ENCODE data around the gene MTMR10. TPM values are rescaled to one million over a fixed set of nuclear protein-coding genes. Genes with fewer than 3 reads are reported as not detected.

The MTMR10 gene
- total and polyA plus RNA-seq, 8 donors = 27.0 to 34.3 (median 31.2) TPM

DNA sequence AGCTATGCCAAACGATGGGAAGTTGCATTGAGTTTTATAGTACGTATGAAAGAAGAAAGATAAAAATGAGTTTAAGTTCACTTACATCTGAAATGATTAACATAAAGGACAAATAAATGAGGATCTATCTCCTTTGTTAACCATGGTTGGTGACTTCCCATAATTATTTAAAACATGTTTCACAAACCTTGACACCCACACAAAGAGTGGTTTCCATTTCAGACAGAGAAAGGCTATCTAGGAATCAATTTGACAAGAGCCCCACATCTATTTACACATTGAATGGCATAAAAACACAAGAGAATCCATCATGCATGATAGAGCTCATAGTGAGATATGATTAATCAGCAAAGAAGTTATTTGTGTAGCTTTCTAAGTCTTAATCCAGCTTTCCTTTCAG, 14.2 kb upstream of the MTMR10 start:
- Histone ChIP-seq H3K27me3 (no peaks in the 10 kb centered on the region), H3K4me3 (no peak overlapping the region), H3K36me3 (no peaks in the 10 kb centered on the region), H3K27ac (no peak overlapping the region), H3K4me1 (peaks cover 0 to 13% of the 10 kb centered on the region in 2 donors), H3K9me3 (no peaks in the 10 kb centered on the region)
- intact Hi-C loops (cut with DNase I) = no loop called here
- TF ChIP-seq CTCF (IDR thresholded peaks at IDR 0.05) = no peak
- ATAC-seq = no peak
- DNase-seq = no peak

- peak in 1 of 4 donors; percentile 14 for DNase-seq
- Histone ChIP-seq H3K27me3 (no peaks in the 10 kb centered on the region), H3K9me3 (no peaks in the 10 kb centered on the region), H3K36me3 (no peaks in the 10 kb centered on the region), H3K27ac (no peak overlapping the region), H3K4me1 (peaks cover 0 to 13% of the 10 kb centered on the region in 2 donors), H3K4me3 (no peak overlapping the region)
- peak; percentile 27 for ATAC-seq
- intact Hi-C loops (cut with DNase I) = no loop called here
- no peak for TF ChIP-seq CTCF (IDR thresholded peaks at IDR 0.05)
Measured at GRCh38 chr15:31004220-31004733, 12.8 kb upstream of the MTMR10 start.

- ATAC-seq = no peak
- no peak for DNase-seq
- no peaks in the 10 kb centered on the region for H3K36me3 ChIP-seq
- H3K9me3 ChIP-seq = no peaks in the 10 kb centered on the region
- H3K27ac ChIP-seq = no peak overlapping the region
- no peak overlapping the region for H3K4me3 ChIP-seq
- intact Hi-C loops (cut with DNase I) = no loop called here
- TF ChIP-seq CTCF (IDR thresholded peaks at IDR 0.05) = no peak
- peaks cover 0 to 13% of the 10 kb centered on the region in 2 donors for H3K4me1 ChIP-seq
- no peaks in the 10 kb centered on the region for H3K27me3 ChIP-seq
Measured at GRCh38 chr15:31001702-31002101, 10.3 kb upstream of the MTMR10 start.

DNA sequence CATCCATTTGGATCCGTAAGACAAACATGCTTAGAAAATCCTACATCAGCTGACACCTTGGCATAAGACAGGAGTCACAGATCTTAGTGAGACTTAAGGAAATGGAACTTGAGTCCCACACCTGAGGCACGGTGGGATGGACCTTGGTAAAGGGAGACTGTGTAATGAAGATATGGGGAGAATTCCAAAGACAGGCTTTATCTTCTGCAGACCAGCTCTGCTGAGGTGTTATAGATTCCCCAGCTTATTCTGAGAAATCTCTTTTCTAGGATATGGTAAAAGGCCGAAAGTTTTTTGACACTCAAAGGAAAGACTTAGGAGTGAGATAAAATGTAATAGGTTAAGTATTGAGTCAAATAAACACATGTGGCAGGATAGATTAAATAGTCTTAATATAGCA, 8.3 kb upstream of the MTMR10 start:
- Histone ChIP-seq H3K36me3 (no peaks in the 10 kb centered on the region), H3K4me1 (peaks cover 0 to 8% of the 10 kb centered on the region in 2 donors), H3K9me3 (no peaks in the 10 kb centered on the region), H3K27me3 (no peaks in the 10 kb centered on the region), H3K4me3 (no peak overlapping the region), H3K27ac (no peak overlapping the region)
- ATAC-seq = no peak
- intact Hi-C loops (cut with DNase I) = no loop called here
- no peak for DNase-seq
- no peak for TF ChIP-seq CTCF (IDR thresholded peaks at IDR 0.05)

DNA sequence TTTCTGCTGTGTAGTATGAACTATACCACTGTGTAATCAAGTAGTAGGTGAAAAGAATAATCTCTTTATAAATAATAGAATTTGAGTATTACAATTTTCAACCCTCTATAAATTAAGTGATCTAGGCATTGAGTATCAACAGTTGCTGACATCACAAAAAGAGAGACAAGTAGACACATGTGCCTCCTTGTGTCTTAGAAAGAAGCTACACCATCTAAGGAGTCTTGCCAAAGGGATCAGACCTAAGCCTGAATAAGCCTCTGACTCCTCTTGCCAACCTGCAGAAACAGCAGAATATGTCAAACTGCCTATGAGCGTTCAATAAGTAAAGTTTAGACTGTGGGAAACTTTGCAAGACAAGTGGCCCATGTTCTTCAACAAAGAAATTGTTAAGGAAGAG, 5.8 kb upstream of the MTMR10 start:
- no peaks in the 10 kb centered on the region for H3K27me3 ChIP-seq
- intact Hi-C loops (cut with DNase I) = no loop called here
- DNase-seq (no peak), ATAC-seq (no peak)
- H3K4me3 ChIP-seq = no peak overlapping the region
- no peaks in the 10 kb centered on the region for H3K36me3 ChIP-seq
- H3K9me3 ChIP-seq = no peaks in the 10 kb centered on the region
- peaks cover 0 to 3% of the 10 kb centered on the region in 2 donors for H3K4me1 ChIP-seq
- H3K27ac ChIP-seq = no peak overlapping the region
- TF ChIP-seq CTCF (IDR thresholded peaks at IDR 0.05) = no peak
